ENCODE results near the gene LYRM2.

DNA sequence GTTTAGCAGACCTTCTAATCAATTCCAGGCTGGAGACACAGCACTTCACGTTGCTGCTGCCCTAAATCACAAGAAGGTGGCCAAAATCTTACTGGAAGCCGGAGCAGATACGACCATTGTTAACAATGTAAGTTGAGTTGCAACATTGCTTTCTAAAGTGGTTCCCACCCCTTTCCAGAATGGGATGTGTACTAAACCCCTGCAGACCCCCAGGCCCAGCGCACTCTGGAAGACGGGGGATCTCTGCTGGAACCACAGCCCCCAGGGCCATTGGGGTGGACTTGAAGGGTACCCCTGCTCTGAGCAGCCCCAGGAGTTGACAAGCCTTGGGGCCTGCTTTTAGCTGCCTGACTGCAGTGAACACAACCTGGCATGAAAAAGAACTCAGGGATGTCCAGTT is 22.0 kb downstream of the LYRM2 start:
- TF ChIP-seq, protein P1, sequence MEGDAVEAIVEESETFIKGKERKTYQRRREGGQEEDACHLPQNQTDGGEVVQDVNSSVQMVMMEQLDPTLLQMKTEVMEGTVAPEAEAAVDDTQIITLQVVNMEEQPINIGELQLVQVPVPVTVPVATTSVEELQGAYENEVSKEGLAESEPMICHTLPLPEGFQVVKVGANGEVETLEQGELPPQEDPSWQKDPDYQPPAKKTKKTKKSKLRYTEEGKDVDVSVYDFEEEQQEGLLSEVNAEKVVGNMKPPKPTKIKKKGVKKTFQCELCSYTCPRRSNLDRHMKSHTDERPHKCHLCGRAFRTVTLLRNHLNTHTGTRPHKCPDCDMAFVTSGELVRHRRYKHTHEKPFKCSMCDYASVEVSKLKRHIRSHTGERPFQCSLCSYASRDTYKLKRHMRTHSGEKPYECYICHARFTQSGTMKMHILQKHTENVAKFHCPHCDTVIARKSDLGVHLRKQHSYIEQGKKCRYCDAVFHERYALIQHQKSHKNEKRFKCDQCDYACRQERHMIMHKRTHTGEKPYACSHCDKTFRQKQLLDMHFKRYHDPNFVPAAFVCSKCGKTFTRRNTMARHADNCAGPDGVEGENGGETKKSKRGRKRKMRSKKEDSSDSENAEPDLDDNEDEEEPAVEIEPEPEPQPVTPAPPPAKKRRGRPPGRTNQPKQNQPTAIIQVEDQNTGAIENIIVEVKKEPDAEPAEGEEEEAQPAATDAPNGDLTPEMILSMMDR (conservative IDR thresholded peaks at IDR 0.05): no peak
- no peak for TF ChIP-seq ZFX (IDR thresholded peaks at IDR 0.05)

All from C4-2B (cell line).